Putamen (tissue), 1 donor: ENCODE data around the gene GRN.
"Not testable (repeated sequence)": the region's sequence is repeated elsewhere in the genome, so short reads cannot be mapped to it uniquely, and the experiment has no call there.

Source experiments
- DNase-seq: peaks from one replicate; pipeline ENCODE4 v3.0.0-alpha.2; 2016; ENCODE audit warnings: low spot score

The GRN gene

GRCh38 chr17:44321246-44322120, 23.6 kb upstream of the GRN start:
- DNase-seq: no peak

GRCh38 chr17:44322236-44322895, 22.7 kb upstream of the GRN start:
- DNase-seq: no peak

GRCh38 chr17:44323359-44324091, 21.6 kb upstream of the GRN start:
- no peak for DNase-seq

- no peak for DNase-seq
Measured at GRCh38 chr17:44324092-44324570, 21.0 kb upstream of the GRN start.

GRCh38 chr17:44324571-44325275, 20.4 kb upstream of the GRN start, which contains the start of gene SLC25A39:
TSS of gene SLC25A39 (minus strand) at chr17:44324823. CDS start at chr17:44323562, 1,261 bp downstream.
- DNase-seq: peak; percentile 89

- DNase-seq: peak; percentile 98
Measured at GRCh38 chr17:44326861-44327444, 18.1 kb upstream of the GRN start.

- no peak for DNase-seq
Measured at GRCh38 chr17:44327715-44328449, 17.2 kb upstream of the GRN start.

GRCh38 chr17:44329516-44329915, 15.6 kb upstream of the GRN start:
- DNase-seq: not testable (repeated sequence)

GRCh38 chr17:44330263-44330662, 14.8 kb upstream of the GRN start:
- DNase-seq: not testable (repeated sequence)

GRCh38 chr17:44331249-44331760, 13.8 kb upstream of the GRN start:
- peak; percentile 70 for DNase-seq

- no peak for DNase-seq
Measured at GRCh38 chr17:44333371-44333770, 11.7 kb upstream of the GRN start.

GRCh38 chr17:44334315-44334714, 10.8 kb upstream of the GRN start:
- no peak for DNase-seq

GRCh38 chr17:44334727-44335126, 10.4 kb upstream of the GRN start:
- DNase-seq: no peak

GRCh38 chr17:44335564-44335963, 9.5 kb upstream of the GRN start:
- no peak for DNase-seq

- no peak for DNase-seq
Measured at GRCh38 chr17:44335968-44336367, 9.1 kb upstream of the GRN start.

- no peak for DNase-seq
Measured at GRCh38 chr17:44338702-44339101, 6.4 kb upstream of the GRN start.

- DNase-seq: not testable (repeated sequence)
Measured at GRCh38 chr17:44340553-44340952, 4.5 kb upstream of the GRN start.

GRCh38 chr17:44343510-44344209, 1.4 kb upstream of the GRN start:
- no peak for DNase-seq

GRCh38 chr17:44345454-44346026, 438 bp downstream of the GRN start:
- peak; percentile 74 for DNase-seq
